ENCODE results near the gene TMC4. TPM values are rescaled to one million over a fixed set of nuclear protein-coding genes. Genes with fewer than 3 reads are reported as not detected.
A peak's percentile ranks its signal among the peaks of the same experiment; 100 is the strongest.

TMC4 gene
- total RNA-seq, 1 donor from 2014 or later, result 7.1 TPM

- peaks cover 77 to 95% of the 10 kb centered on the region in 2 donors for H3K36me3 ChIP-seq
- no peak overlapping the region for H3K27ac ChIP-seq
- H3K27me3 ChIP-seq, result no peaks in the 10 kb centered on the region
- DNase-seq (ENCODE audit: low spot score in 2 of 2), result no peak
- TF ChIP-seq CTCF (IDR thresholded peaks at IDR 0.05), result no peak
- intact Hi-C loops (cut with DNase I), result no loop called here
- no peaks in the 10 kb centered on the region for H3K9me3 ChIP-seq
- no peaks in the 10 kb centered on the region for H3K4me1 ChIP-seq
- H3K4me3 ChIP-seq, result no peak overlapping the region
These were observed 47.2 kb downstream of the TMC4 start for GRCh38 chr19:54125713-54126112.

DNA sequence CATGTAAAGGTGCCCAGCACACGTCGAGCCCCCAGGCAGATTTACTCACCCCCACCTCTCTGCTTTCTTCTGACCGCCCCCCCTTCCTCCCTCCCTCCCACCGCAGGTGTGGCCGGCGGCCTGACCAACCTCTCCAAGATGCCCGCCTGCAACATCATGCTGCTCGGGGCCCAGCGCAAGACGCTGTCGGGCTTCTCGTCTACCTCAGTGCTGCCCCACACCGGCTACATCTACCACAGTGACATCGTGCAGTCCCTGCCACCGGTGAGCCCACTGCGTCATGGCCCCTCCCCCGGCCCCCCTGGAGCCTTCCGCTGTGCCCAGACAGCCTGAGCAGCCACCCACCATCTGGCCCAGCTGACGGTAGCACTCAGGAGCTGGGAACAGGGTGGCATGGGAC is 48.6 kb downstream of the TMC4 start:
- TF ChIP-seq CTCF (IDR thresholded peaks at IDR 0.05), result no peak
- Histone ChIP-seq H3K4me1 (no peaks in the 10 kb centered on the region), H3K27me3 (no peaks in the 10 kb centered on the region), H3K4me3 (no peak overlapping the region), H3K9me3 (no peaks in the 10 kb centered on the region), H3K27ac (no peak overlapping the region), H3K36me3 (peaks cover 83 to 96% of the 10 kb centered on the region in 2 donors)
- intact Hi-C loops (cut with DNase I), result no loop called here
- no peak for DNase-seq (ENCODE audit: low spot score in 2 of 2)

DNA sequence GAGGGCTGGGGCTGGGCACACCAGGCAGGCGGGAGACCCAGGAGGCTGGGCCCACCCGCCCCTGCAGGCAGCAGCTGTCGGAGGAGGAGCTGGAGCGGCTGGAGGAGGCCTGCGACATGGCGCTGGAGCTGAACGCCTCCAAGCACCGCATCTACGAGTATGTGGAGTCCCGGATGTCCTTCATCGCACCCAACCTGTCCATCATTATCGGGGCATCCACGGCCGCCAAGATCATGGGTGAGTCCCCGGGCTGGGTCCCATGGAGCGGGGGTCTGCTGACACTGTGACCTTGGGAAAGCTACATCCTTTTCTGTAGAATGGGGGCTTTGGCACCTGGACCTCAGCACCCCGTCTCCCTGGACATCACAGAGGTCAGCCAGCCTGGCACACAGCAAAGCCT is 49.3 kb downstream of the TMC4 start:
- DNase-seq (ENCODE audit: low spot score in 2 of 2), result no peak
- no peak for TF ChIP-seq CTCF (IDR thresholded peaks at IDR 0.05)
- no peaks in the 10 kb centered on the region for H3K4me1 ChIP-seq
- no peak overlapping the region for H3K4me3 ChIP-seq
- intact Hi-C loops (cut with DNase I), result no loop called here
- no peaks in the 10 kb centered on the region for H3K27me3 ChIP-seq
- no peak overlapping the region for H3K27ac ChIP-seq
- peaks cover 76 to 94% of the 10 kb centered on the region in 2 donors for H3K36me3 ChIP-seq
- no peaks in the 10 kb centered on the region for H3K9me3 ChIP-seq

DNA sequence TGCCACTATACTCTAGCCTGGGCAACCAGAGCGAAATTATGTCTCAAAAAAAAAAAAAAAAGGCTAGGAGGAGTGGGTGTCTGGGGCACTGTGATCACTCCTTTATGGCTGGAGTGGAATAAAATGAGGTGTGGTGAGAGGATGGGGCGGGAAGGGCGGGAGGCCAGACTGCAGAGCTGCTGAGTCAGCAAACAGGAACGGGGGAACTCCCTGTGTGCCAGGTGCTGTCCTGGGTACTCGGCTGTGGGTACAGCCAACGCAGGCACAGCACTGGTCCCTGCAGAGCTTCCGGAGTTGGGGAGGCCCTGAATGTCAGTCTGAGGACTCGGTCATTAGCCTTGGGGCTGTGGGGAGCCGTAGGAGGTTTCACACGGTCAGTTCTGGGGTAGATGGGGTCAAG is 51.7 kb downstream of the TMC4 start:
- Histone ChIP-seq H3K36me3 (peaks cover 64 to 73% of the 10 kb centered on the region in 2 donors), H3K4me1 (peaks cover 2 to 8% of the 10 kb centered on the region in 2 donors), H3K9me3 (no peaks in the 10 kb centered on the region), H3K27ac (no peak overlapping the region), H3K4me3 (no peak overlapping the region), H3K27me3 (no peaks in the 10 kb centered on the region)
- no peak for DNase-seq (ENCODE audit: low spot score in 2 of 2)
- no peak for TF ChIP-seq CTCF (IDR thresholded peaks at IDR 0.05)
- intact Hi-C loops (cut with DNase I), result no loop called here

DNA sequence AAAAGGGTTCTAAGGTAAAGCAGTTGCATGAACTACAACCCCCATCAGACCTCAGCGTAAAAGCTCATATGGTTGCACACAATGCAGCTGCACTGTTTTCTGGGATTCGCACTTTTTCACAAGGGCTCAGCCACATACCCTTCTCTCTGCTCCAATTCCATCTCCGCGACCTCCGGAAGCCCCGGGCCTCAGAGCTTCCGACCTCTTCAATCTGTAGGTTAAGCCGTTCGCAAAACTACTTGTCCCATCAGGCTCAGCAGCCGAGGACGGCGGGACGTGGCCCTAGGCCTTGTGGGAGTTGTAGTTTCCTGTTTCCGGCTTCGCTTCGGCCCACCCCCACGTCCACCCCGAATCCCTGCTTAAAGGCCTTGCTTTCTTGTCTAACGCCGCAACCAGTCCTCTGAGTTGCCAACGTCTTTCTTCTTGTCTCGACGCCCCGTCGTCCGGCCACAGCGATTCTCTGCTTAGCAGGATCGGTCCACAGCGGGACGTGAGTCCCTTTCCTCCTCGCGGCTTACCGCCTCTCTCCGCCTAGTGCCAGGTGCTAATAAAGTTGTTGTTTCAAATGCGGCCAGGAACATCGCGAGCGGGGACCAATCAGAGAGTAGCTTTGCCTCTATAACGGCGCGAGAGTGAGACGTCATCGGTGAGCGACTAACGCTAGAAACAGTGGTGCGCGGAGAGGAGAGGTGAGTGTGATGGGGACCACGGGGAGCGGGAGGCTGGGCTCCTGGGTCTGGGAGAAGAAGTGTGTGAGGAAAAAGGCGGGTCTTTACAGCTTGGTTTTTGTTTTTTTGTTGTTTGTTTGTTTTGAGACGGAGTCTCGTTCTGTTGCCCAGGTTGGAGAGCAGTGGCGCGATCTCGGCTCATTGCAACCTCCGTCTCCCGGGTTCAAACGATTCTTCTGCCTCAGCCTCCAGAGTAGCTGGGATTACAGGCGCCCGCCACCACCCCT is 57.6 kb downstream of the TMC4 start, which contains the start of the genes PRPF31 and TFPT:
TSS of gene PRPF31 (plus strand) at position 646 of the 955 bp plus-strand sequence. CDS start 2,525 bp downstream, outside the sequence.
TSS of gene TFPT (minus strand) at position 549 of the 955 bp plus-strand sequence. CDS start at position 161, 388 bp downstream.
- Histone ChIP-seq H3K4me1 (peaks cover 12 to 24% of the 10 kb centered on the region in 2 donors), H3K27me3 (no peaks in the 10 kb centered on the region), H3K9me3 (no peaks in the 10 kb centered on the region), H3K27ac (peak within 1 kb of the TSS; percentile 91 to 94), H3K4me3 (peak within 1 kb of the TSS; percentile 95 to 96), H3K36me3 (peaks cover 18 to 26% of the 10 kb centered on the region in 2 donors)
- intact Hi-C loops (cut with DNase I), result loop anchor here (1.0 kb wide), 2 partner anchors 13 to 22 kb away; partner anchors contain the start of genes CNOT3 and NDUFA3
- TF ChIP-seq CTCF (IDR thresholded peaks at IDR 0.05), result no peak
- DNase-seq (ENCODE audit: low spot score in 2 of 2), result peak; percentile 85 to 99
